Neural cell (in vitro differentiated cells): ENCODE results near the gene GMDS. TPM values are rescaled to one million over a fixed set of nuclear protein-coding genes. Genes with fewer than 3 reads are reported as not detected.

Experiments used
- H2AFZ ChIP-seq: fragments of 200-600, 300-800 bp; sonication (generic), shearing (Covaris generic); 2 replicates; pipeline ENCODE4 v1.6.0; 2014; ENCODE audit warnings: low read depth, mild to moderate bottlenecking, antibody characterized with exemption, low read length, moderate library complexity
- H3F3A ChIP-seq: fragments of 200-600 bp; shearing (Covaris generic); 2 replicates; pipeline ENCODE4 v1.6.1; 2016; ENCODE audit warnings: mild to moderate bottlenecking, moderate library complexity, mixed read lengths, antibody characterized with exemption, low read length; ENCODE audit not compliant: insufficient read depth, poor library complexity, severe bottlenecking
- H3K27ac ChIP-seq: fragments of 200-600, 300-800 bp; sonication (generic), shearing (Covaris generic); 2 replicates; pipeline ENCODE4 v1.5.1; 2014; ENCODE audit warnings: mild to moderate bottlenecking, low read length, moderate library complexity
- H3K27me3 ChIP-seq: fragments of 300-800, 200-600 bp; sonication (generic), shearing (Covaris generic); 2 replicates; pipeline ENCODE4 v1.6.0; 2014; ENCODE audit warnings: mild to moderate bottlenecking, low read depth, low read length, moderate library complexity; ENCODE audit not compliant: insufficient read depth
- H3K36me3 ChIP-seq: fragments of 300-800, 200-600 bp; sonication (generic), shearing (Covaris generic); 2 replicates; pipeline ENCODE4 v1.5.1; 2014; ENCODE audit warnings: mild to moderate bottlenecking, antibody characterized with exemption, low read length, moderate library complexity; ENCODE audit not compliant: insufficient read depth
- H3K4me2 ChIP-seq: fragments of 300-800, 200-600 bp; sonication (generic), shearing (Covaris generic); 2 replicates; pipeline ENCODE4 v1.6.0; 2014; ENCODE audit warnings: mild to moderate bottlenecking, low read length
- H3K4me3 ChIP-seq: fragments of 300-800, 200-600 bp; sonication (generic), shearing (Covaris generic); 2 replicates; pipeline ENCODE4 v1.5.1; 2014; ENCODE audit warnings: mild to moderate bottlenecking, low read length, moderate library complexity
- H3K79me2 ChIP-seq: fragments of 200-600 bp; shearing (Covaris generic); replicated peaks from 2 replicates; pipeline ENCODE4 v1.6.0; 2014; ENCODE audit warnings: mild to moderate bottlenecking, low read length, moderate library complexity; ENCODE audit not compliant: insufficient read depth
- H3K9ac ChIP-seq: fragments of 300-800, 200-600 bp; sonication (generic), shearing (Covaris generic); 2 replicates; pipeline ENCODE4 v1.6.1; 2016; ENCODE audit warnings: mild to moderate bottlenecking, low read length, mixed read lengths
- H3K9me2 ChIP-seq: fragments of 200-600 bp; shearing (Covaris generic); 2 replicates; pipeline ENCODE4 v1.6.1; 2016; ENCODE audit warnings: mild to moderate bottlenecking, low read length, mixed read lengths; ENCODE audit not compliant: insufficient read depth
- H3K9me3 ChIP-seq: fragments of 200-600, 300-800 bp; sonication (generic), shearing (Covaris generic); 2 replicates; pipeline ENCODE4 v1.6.1; 2016; ENCODE audit warnings: mild to moderate bottlenecking, mixed run types, low read length, moderate library complexity, mixed read lengths
- H4K20me1 ChIP-seq: fragments of 200-600 bp; shearing (Covaris generic); 2 replicates; pipeline ENCODE4 v1.6.1; 2016; ENCODE audit warnings: mild to moderate bottlenecking, mixed run types; ENCODE audit not compliant: insufficient read depth
- CTCF ChIP-seq: fragments of 450-650 bp; IDR thresholded peaks from 2 replicates; pipeline ENCODE4 v1.5.1; 2014; ENCODE audit warnings: antibody characterized with exemption, mild to moderate bottlenecking, moderate library complexity; ENCODE audit not compliant: poor library complexity, severe bottlenecking
- EP300 ChIP-seq: fragments of 450-650 bp; conservative IDR thresholded peaks from 2 replicates; pipeline ENCODE4 v1.6.1; 2014; ENCODE audit warnings: antibody characterized with exemption, mild to moderate bottlenecking, moderate library complexity; ENCODE audit not compliant: poor library complexity, severe bottlenecking
- EZH2 ChIP-seq: fragments of 200-600, 300-800 bp; shearing (Covaris generic), sonication (generic); IDR thresholded peaks from 2 replicates; pipeline ENCODE4 v1.6.1; 2014; ENCODE audit warnings: antibody characterized with exemption, low read length, borderline replicate concordance, mild to moderate bottlenecking; ENCODE audit not compliant: insufficient read depth, poor library complexity, severe bottlenecking
- MXI1 ChIP-seq: fragments of 450-650 bp; conservative IDR thresholded peaks from 2 replicates; pipeline ENCODE4 v1.6.1; 2014; ENCODE audit warnings: antibody characterized with exemption, mild to moderate bottlenecking; ENCODE audit not compliant: poor library complexity, severe bottlenecking
- POLR2AphosphoS5 ChIP-seq: IDR thresholded peaks from 2 replicates; pipeline ENCODE4 v1.6.1; 2012
- RAD21 ChIP-seq: fragments of 450-650 bp; conservative IDR thresholded peaks from 2 replicates; pipeline ENCODE4 v1.6.1; 2014; ENCODE audit warnings: antibody characterized with exemption, mild to moderate bottlenecking, moderate library complexity
- REST ChIP-seq: IDR thresholded peaks from 2 replicates; pipeline ENCODE4 v1.6.1; 2012; ENCODE audit warnings: borderline replicate concordance
- SMC3 ChIP-seq: fragments of 450-650 bp; conservative IDR thresholded peaks from 2 replicates; pipeline ENCODE4 v1.6.1; 2014; ENCODE audit warnings: antibody characterized with exemption, mild to moderate bottlenecking, moderate library complexity; ENCODE audit not compliant: poor library complexity
- TAF1 ChIP-seq: IDR thresholded peaks from 2 replicates; pipeline ENCODE4 v1.6.1; 2012; ENCODE audit warnings: low read depth
- polyA plus RNA-seq: library from polyadenylated mRNA; depleted of rRNA; stranded (reverse); fragments of >200 nt; gene quantifications from 2 replicates; pipeline ENCODE4 v1.2.3, GENCODE V29; 2014

Gene GMDS
- polyA plus RNA-seq, 1 donor from 2014 or later, result 11.4 TPM

DNA sequence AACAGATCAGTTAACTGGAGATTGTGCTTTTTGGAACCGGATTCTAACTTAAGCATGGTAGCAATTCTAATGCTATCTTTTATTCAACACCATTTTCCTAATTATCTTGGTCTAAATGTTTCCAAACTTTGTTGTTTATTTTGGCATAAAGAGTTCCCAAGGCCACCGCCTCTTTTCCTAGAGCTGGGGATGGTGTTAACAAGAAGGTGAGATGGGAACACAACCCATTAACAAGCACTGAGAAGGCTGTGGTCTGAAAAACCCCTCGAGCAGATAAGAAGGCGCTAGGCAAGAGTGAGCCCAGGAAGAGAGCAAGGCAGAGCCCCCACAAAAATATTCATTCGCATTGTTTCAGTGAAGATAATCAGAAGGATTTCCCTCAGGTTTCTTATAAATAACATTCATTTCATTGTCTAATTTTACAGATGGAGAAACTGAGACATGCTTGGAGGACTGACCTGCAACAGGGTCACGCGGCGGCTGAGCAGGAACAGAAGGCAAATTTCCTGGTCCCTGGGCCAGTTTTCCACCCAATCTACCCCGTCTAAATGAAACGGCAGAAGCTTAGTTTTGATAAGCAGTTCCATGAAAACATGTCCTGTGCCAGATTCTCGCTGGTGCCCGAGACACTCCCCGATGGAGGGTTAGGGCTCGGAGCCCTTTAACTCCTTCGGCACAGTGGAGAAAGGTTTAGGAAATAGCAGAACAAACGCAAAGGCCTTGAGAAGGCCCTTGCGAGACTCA, 480.1 kb downstream of the GMDS start:
- H3K79me2 ChIP-seq, result no peaks in the 10 kb centered on the region
- no peaks in the 10 kb centered on the region for H3K36me3 ChIP-seq
- no peak overlapping the region for H3K9ac ChIP-seq
- H3K27ac ChIP-seq, result no peak overlapping the region
- TF ChIP-seq SMC3, result no peak
- no peaks in the 10 kb centered on the region for H3F3A ChIP-seq
- H3K4me2 ChIP-seq, result no peak overlapping the region
- no peak overlapping the region for H3K4me3 ChIP-seq
- no peak overlapping the region for H2AFZ ChIP-seq
- no peaks in the 10 kb centered on the region for H3K9me3 ChIP-seq
- H3K27me3 ChIP-seq, result no peaks in the 10 kb centered on the region
- H3K9me2 ChIP-seq, result no peaks in the 10 kb centered on the region
- H4K20me1 ChIP-seq, result no peaks in the 10 kb centered on the region

DNA sequence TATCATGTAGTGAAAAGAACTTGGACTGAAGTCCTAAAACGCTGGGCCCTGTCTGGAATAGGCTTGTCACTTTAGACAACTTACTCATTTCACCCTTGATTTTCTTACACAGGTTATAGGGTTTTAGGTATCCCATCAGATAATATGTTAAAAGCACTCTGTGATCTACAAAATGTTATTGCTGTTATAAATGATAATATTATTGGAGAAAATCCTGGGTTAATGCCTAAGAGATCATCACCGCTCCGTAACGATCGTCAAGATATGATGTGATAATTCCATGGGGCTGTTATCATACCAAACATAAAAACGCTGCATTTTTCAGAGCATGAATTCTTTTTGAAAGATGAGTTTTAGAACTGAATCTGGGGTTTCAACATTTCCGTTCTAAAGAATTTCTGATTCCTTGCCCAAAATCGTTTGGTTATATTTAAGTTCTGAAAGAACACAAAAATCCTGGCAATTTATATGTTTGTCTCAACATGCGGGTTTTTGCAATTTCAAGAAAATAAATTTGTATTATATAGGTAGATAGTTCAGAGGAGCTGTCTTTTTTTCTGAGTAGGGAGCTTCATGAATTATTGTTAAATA, 480.9 kb downstream of the GMDS start:
- Histone ChIP-seq H3K9me2 (no peaks in the 10 kb centered on the region), H3K9ac (no peak overlapping the region), H3K36me3 (no peaks in the 10 kb centered on the region), H3K4me2 (no peak overlapping the region), H3K4me3 (no peak overlapping the region), H3F3A (no peaks in the 10 kb centered on the region), H3K27ac (no peak overlapping the region), H2AFZ (no peak overlapping the region), H3K27me3 (no peaks in the 10 kb centered on the region), H3K9me3 (no peaks in the 10 kb centered on the region), H3K79me2 (no peaks in the 10 kb centered on the region), H4K20me1 (no peaks in the 10 kb centered on the region)
- TF ChIP-seq POLR2AphosphoS5, result no peak
- TF ChIP-seq CTCF, result no peak
- TF ChIP-seq TAF1, result no peak
- TF ChIP-seq RAD21, result no peak
- no peak for TF ChIP-seq EP300
- no peak for TF ChIP-seq SMC3
- TF ChIP-seq REST, result no peak
- TF ChIP-seq EZH2, result no peak
- TF ChIP-seq MXI1, result no peak
